Measurements from ENCODE around the gene FER1L5. TPM values are rescaled to one million over a fixed set of nuclear protein-coding genes. Genes with fewer than 3 reads are reported as not detected.

Gene FER1L5
- total and polyA plus RNA-seq, 9 of the 15 experiments (the other 6 are each of a cell fraction or from before 2014, with no cell fraction given): 0.01 TPM; not detected in 6

GRCh38 chr2:96726131-96726530, 83.6 kb downstream of the FER1L5 start (continued):
- TF ChIP-seq, protein P1, sequence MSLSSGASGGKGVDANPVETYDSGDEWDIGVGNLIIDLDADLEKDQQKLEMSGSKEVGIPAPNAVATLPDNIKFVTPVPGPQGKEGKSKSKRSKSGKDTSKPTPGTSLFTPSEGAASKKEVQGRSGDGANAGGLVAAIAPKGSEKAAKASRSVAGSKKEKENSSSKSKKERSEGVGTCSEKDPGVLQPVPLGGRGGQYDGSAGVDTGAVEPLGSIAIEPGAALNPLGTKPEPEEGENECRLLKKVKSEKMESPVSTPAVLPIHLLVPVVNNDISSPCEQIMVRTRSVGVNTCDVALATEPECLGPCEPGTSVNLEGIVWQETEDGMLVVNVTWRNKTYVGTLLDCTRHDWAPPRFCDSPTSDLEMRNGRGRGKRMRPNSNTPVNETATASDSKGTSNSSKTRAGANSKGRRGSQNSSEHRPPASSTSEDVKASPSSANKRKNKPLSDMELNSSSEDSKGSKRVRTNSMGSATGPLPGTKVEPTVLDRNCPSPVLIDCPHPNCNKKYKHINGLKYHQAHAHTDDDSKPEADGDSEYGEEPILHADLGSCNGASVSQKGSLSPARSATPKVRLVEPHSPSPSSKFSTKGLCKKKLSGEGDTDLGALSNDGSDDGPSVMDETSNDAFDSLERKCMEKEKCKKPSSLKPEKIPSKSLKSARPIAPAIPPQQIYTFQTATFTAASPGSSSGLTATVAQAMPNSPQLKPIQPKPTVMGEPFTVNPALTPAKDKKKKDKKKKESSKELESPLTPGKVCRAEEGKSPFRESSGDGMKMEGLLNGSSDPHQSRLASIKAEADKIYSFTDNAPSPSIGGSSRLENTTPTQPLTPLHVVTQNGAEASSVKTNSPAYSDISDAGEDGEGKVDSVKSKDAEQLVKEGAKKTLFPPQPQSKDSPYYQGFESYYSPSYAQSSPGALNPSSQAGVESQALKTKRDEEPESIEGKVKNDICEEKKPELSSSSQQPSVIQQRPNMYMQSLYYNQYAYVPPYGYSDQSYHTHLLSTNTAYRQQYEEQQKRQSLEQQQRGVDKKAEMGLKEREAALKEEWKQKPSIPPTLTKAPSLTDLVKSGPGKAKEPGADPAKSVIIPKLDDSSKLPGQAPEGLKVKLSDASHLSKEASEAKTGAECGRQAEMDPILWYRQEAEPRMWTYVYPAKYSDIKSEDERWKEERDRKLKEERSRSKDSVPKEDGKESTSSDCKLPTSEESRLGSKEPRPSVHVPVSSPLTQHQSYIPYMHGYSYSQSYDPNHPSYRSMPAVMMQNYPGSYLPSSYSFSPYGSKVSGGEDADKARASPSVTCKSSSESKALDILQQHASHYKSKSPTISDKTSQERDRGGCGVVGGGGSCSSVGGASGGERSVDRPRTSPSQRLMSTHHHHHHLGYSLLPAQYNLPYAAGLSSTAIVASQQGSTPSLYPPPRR (CRISPR knock-in tag; IDR thresholded peaks at IDR 0.05; ENCODE audit: borderline replicate concordance): no peak
- TF ChIP-seq ZNF75A (CRISPR knock-in tag; IDR thresholded peaks at IDR 0.05): no peak
- TF ChIP-seq WHSC1 (IDR thresholded peaks at IDR 0.05; ENCODE audit: low read length): no peak
- TF ChIP-seq BRD4 (IDR thresholded peaks at IDR 0.05): no peak
- no peak for TF ChIP-seq ZNF41 (CRISPR knock-in tag; conservative IDR thresholded peaks at IDR 0.05)
- TF ChIP-seq NRF1 (conservative IDR thresholded peaks at IDR 0.05 in 1 of 2, IDR thresholded peaks at IDR 0.05 in 1 of 2): no peak

DNA sequence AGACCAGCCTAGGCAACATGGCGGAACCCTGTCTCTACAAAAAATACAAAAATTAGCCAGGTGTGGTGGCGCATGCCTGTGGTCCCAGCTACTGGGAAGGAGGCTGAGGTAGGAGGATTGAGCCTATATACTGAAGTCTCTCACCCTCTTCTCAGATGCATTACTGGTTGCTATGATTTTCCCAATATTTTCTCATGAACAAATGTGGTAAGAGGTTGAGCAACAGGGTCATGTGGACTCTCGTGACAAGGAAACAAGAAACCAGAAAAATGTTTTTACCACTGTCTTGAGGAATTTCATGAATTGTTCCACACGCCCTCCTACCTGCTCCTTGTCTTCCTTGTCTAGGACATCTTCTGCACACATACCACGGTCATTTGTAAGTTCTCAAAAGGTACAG, 84.9 kb downstream of the FER1L5 start:
- Histone ChIP-seq H3K36me3 (ENCODE audit: control insufficient read depth, insufficient read depth, low read length) (peaks cover 35% of the 10 kb centered on the region; the same call in 2 of the 3 replicates), H3K9ac (ENCODE audit: insufficient read depth in 1 of 2, low read depth in 2 of 2, low read length in 2 of 2) (no peak overlapping the region), H3K79me2 (ENCODE audit: control insufficient read depth, insufficient read depth, low read length) (no peaks in the 10 kb centered on the region), H3K9me3 (replicated peaks; ENCODE audit: control insufficient read depth, insufficient read depth, low read depth, low read length) (no peaks in the 10 kb centered on the region), H3K4me2 (ENCODE audit: insufficient read depth, low read length) (no peak overlapping the region), H3K27me3 (ENCODE audit: control insufficient read depth in 2 of 2, insufficient read depth in 2 of 2, low read length in 2 of 2) (no peaks in the 10 kb centered on the region), H4K20me1 (replicated peaks; ENCODE audit: control insufficient read depth, insufficient read depth, low read length) (no peaks in the 10 kb centered on the region), H3K27ac (ENCODE audit: extremely low read depth, low read depth, low read length) (no peak overlapping the region), H2AFZ (ENCODE audit: low read depth, low read length) (no peak overlapping the region), H3K9me1 (ENCODE audit: control insufficient read depth, insufficient read depth, low read length) (no peaks in the 10 kb centered on the region), H3K4me1 (replicated peaks in 1 of 2; ENCODE audit: control insufficient read depth in 2 of 2, insufficient read depth in 2 of 2, low read length in 2 of 2) (no peaks in the 10 kb centered on the region), H3K4me3 (no peak overlapping the region)
- intact Hi-C loops (cut with micrococcal nuclease) (no loop called here), in situ Hi-C loops (cut with MboI) (no loop called here)
- WGBS (ENCODE audit: insufficient coverage, low coverage, missing lambda C conversion rate): 89% methylated on average over 5 of the region's 5 CpGs
- FAIRE-seq (no peak), ATAC-seq (no peak), DNase-seq (ENCODE audit: extremely low read depth in 1 of 4, low spot score in 3 of 4) (no peak)
- POLR2A ChIA-PET: interaction anchor here (1.0 kb wide), 1 partner anchor 14 kb away, joined by 3 read pairs; no protein-coding TSS in a partner anchor
- TF ChIP-seq ZNF583 (CRISPR knock-in tag; IDR thresholded peaks at IDR 0.05): no peak
- no TSS peak for BruUV-seq (replicated peaks)
- CTCF ChIA-PET (ENCODE audit: low intra/inter-chr PET ratio): no interaction called here
